Mucosa of stomach (tissue), 1 donor: ENCODE data around the gene TBC1D16.

Experiments used
- H3K27me3 ChIP-seq: one replicate; pipeline ENCODE4 v1.7.0; 2013; ENCODE audit warnings: mild to moderate bottlenecking, low read length; ENCODE audit not compliant: control insufficient read depth, insufficient read depth
- H3K36me3 ChIP-seq: one replicate; pipeline ENCODE4 v1.7.0; 2013; ENCODE audit warnings: low read length; ENCODE audit not compliant: control insufficient read depth, insufficient read depth
- H3K4me1 ChIP-seq: one replicate; pipeline ENCODE4 v1.7.0; 2013; ENCODE audit warnings: mild to moderate bottlenecking, low read length; ENCODE audit not compliant: control insufficient read depth, insufficient read depth
- H3K4me3 ChIP-seq: one replicate; pipeline ENCODE4 v1.7.0; 2013; ENCODE audit warnings: low read length
- H3K9ac ChIP-seq: one replicate; pipeline ENCODE4 v1.7.0; 2013; ENCODE audit warnings: mild to moderate bottlenecking, low read length, moderate library complexity
- H3K9me3 ChIP-seq: one replicate; pipeline ENCODE4 v1.7.0; 2013; ENCODE audit warnings: mild to moderate bottlenecking, low read length, moderate library complexity; ENCODE audit not compliant: control insufficient read depth
- donor health status: Pancreatic carcinoma.

Gene TBC1D16

GRCh38 chr17:79993390-79994227 is 42.1 kb downstream of the TBC1D16 start:
- no peaks in the 10 kb centered on the region for H3K36me3 ChIP-seq
- no peaks in the 10 kb centered on the region for H3K9me3 ChIP-seq
- peak overlapping the region; percentile 50 for H3K9ac ChIP-seq
- H3K4me1 ChIP-seq = peaks cover 53% of the 10 kb centered on the region
- peak overlapping the region; percentile 2 for H3K4me3 ChIP-seq
- H3K27me3 ChIP-seq = no peaks in the 10 kb centered on the region

- Histone ChIP-seq H3K36me3 (no peaks in the 10 kb centered on the region), H3K4me1 (peaks cover 61% of the 10 kb centered on the region), H3K9ac (peak overlapping the region; percentile 50), H3K4me3 (no peak overlapping the region), H3K9me3 (no peaks in the 10 kb centered on the region), H3K27me3 (no peaks in the 10 kb centered on the region)
Observed at GRCh38 chr17:79992649-79993389, 42.9 kb downstream of the TBC1D16 start.

DNA sequence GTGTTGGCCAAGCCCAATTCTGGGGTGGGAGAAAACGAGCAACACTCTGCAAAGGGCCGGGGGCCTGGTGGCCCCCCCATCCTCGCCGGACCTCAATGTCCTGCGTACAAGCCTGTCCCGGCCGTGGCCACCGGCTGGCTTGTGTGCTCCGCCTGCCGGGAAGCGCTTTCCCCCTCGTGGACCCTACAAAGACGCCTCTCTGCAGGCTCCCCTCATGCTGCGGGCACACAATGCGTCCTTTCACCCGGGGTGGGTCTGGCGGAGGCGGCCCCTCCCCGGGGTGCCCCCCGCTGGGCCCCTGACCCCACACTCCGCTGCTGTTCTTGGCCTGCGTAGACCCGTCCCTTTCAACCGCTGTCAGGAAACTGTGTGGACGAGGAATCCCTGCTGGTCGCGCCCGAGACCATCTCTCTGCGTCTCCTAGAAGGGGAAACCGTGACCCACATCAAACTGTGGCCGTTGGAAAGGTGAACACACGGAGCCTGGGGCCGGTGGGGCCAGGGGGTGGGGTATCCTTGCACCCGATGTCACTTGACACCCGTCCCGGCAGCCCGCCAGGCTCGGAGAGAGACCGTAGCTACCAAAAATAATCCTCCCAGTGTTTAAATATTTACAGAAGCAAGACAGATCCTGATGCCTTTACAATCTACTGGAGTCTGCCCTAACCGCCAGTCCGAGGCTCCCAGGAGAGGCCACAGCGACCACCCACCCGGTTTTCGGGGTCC is 43.6 kb downstream of the TBC1D16 start:
- peak overlapping the region; percentile 50 for H3K9ac ChIP-seq
- H3K27me3 ChIP-seq = no peaks in the 10 kb centered on the region
- peaks cover 69% of the 10 kb centered on the region for H3K4me1 ChIP-seq
- H3K4me3 ChIP-seq = peak overlapping the region; percentile 15
- H3K36me3 ChIP-seq = no peaks in the 10 kb centered on the region
- no peaks in the 10 kb centered on the region for H3K9me3 ChIP-seq

GRCh38 chr17:79991140-79991923 is 44.3 kb downstream of the TBC1D16 start:
- no peaks in the 10 kb centered on the region for H3K27me3 ChIP-seq
- peaks cover 76% of the 10 kb centered on the region for H3K4me1 ChIP-seq
- no peak overlapping the region for H3K4me3 ChIP-seq
- H3K9ac ChIP-seq = peak overlapping the region; percentile 50
- no peaks in the 10 kb centered on the region for H3K36me3 ChIP-seq
- no peaks in the 10 kb centered on the region for H3K9me3 ChIP-seq

DNA sequence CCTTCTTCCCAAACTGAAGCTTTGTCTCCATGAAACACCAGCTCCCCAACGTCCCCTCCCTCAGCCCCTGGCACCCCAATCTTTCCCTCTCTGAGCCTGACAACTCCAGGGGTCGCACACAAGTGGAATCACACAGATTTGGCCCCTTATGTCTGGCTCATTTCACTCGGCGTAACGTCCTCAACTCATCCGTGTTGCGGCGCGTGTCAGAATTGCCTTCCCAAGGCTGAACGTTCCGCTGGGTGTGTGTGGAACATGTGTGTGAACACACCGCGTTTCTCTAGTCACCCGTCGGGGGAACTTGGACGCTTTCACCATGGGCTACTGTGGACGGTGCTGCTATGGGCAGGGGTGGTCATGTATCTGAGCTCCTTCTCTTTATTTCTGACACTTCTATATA is 45.0 kb downstream of the TBC1D16 start:
- Histone ChIP-seq H3K27me3 (no peaks in the 10 kb centered on the region), H3K4me1 (peaks cover 82% of the 10 kb centered on the region), H3K4me3 (no peak overlapping the region)

DNA sequence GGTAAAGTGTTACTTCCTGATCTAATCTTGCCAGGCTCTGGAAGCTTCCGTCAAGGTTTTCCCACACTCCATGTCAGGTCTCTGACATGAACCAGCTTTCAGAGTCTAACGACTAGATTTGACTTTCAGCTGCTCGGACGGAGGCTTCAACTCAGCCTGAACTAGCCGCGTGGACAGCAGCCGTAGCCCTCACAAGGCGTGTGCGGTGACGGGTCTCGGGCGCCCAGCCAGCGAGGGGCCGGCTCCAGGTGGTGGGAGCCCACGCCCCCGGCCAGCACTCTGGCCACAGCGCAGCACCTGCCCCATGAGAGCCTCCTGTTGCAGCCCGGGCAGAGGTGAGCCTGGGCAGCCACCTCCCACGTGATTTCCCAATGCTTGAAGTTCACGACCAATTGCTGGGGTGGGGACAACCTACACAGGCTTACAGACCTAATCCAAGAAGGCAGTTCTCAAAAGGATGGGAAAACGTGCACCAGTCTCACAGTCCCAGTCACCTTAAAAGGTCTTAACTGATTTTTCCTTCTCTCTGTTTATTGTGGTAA is 45.5 kb downstream of the TBC1D16 start:
- H3K9me3 ChIP-seq = no peaks in the 10 kb centered on the region
- no peak overlapping the region for H3K4me3 ChIP-seq
- no peaks in the 10 kb centered on the region for H3K27me3 ChIP-seq
- H3K36me3 ChIP-seq = no peaks in the 10 kb centered on the region
- H3K4me1 ChIP-seq = peaks cover 85% of the 10 kb centered on the region
- H3K9ac ChIP-seq = no peak overlapping the region

More for the DNA sequence above, 45.0 kb downstream of the TBC1D16 start:
- Histone ChIP-seq H3K36me3 (no peaks in the 10 kb centered on the region), H3K9me3 (no peaks in the 10 kb centered on the region), H3K9ac (no peak overlapping the region)

DNA sequence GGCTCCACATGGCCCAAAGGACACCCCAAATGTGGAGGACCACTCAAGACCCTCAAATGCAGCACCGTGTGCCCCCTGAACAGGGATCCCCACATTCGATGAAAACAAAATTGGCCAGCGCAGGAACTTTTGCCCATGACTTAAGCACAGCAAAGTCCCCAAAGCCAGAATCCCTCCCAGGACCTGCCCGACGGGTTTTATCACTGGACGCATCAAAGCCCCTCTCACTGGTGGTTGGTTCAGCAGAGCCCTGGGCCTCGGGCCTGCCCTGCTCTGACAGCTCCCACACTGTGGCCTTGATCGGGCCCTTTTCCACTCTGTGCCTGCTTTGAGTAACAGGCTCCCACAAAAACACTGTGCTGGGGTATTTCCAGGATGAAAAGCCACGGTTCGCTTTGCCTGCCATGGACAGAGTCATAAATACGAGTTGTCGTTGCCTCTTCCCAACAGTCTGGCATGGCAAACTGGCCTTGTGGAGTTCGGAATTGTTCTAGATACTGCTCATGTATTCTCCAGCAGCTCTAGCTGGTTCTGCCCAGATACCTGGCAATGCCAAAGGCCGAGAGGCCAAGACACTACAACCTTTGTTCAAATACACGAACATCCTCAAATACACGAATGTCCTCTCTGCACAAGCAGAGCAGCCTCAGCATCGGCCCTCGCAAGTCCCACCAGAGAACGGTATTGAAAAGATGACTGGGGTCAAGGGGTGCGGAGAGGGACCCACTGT is 46.4 kb downstream of the TBC1D16 start:
- Histone ChIP-seq H3K9ac (no peak overlapping the region), H3K4me3 (no peak overlapping the region), H3K36me3 (no peaks in the 10 kb centered on the region), H3K27me3 (no peaks in the 10 kb centered on the region), H3K4me1 (peaks cover 85% of the 10 kb centered on the region), H3K9me3 (no peaks in the 10 kb centered on the region)

DNA sequence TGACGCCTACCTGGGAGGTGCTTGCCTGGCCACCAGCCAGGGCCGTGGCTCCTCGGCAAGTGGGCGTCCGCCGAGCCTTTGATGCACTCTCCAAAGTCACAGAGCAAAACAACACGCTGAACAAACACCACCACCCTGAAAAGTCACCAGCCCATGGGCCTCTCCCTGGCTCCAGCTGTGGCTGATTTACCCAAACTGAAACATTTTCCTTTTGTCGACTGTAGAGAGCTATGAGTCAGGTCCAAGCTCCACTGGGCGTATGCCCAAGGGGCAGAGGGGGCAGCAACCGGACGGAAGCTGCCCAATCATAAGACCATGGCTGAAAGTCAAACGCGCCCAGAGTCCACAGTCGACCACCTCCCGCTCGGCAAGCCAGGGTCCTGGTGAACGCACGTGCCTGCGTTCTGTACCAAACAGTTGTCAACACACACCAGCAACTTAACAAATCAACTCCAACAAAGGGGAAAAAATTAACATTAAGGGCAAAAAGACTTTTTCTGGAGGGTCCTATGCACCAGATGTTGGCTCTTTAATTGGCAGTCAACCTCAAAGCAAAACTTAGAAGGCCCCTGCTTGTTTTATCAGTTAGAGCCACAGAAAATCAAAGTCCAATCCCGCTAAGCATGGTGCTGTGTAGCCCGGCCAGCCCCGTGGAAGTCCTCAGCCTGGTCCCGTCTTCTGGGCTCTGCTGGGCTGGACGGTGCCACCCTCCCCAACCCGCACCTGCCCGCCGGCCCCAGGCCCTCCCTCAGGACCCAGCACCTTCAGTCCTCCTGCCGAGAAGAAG is 47.3 kb downstream of the TBC1D16 start:
- Histone ChIP-seq H3K36me3 (no peaks in the 10 kb centered on the region), H3K4me3 (no peak overlapping the region), H3K27me3 (no peaks in the 10 kb centered on the region), H3K9me3 (no peaks in the 10 kb centered on the region), H3K4me1 (peaks cover 77% of the 10 kb centered on the region), H3K9ac (peak overlapping the region; percentile 9)

DNA sequence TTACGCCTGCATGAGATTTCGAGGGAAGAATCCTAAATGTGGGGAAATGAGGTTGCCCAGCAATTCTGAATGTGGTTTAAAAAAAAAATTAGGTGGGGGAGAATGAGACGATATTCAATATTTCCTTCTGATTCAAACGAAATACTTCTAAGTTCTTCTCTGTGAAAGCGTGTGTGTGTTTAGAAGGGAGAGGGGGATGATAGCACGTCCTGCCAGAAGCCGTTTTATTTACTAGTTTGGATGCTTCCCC is 47.8 kb downstream of the TBC1D16 start:
- Histone ChIP-seq H3K9ac (peak overlapping the region; percentile 9), H3K4me3 (no peak overlapping the region), H3K9me3 (no peaks in the 10 kb centered on the region), H3K36me3 (no peaks in the 10 kb centered on the region), H3K4me1 (peaks cover 72% of the 10 kb centered on the region), H3K27me3 (no peaks in the 10 kb centered on the region)

DNA sequence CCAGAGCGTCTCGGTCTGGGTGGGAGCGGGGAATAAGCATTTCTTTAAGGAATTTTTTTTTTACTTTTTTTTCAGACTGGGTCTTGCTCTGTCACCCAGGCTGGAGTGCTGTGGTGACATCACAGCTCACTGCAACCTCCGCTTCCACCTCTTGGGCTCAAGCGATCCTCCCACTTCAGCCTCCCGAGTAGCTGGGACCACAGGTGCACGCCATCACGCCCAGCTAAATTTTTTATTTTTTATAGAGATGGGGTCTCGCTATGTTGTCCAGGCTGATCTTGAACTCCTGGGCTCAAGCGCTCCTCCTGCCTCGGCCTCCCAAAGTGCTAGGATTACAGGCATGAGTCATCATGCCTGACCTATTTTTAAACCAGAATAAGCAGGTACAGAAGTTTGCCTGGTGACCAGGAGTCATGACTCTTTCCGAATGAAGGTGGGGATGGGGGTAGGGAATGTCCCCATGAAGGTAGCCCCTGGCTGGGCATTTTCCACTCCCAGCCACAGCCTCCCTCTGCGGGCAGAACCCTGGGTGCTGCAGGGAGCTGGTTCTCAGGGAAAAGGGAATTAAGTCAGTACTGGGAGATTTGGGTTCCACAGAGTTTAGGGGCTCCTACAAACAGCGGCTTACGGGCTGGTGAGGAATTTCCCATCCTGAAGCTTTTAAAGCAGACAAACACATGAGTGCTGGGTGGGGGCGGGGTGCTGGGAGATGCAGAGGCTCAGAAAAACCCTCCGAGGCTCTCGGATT is 48.3 kb downstream of the TBC1D16 start:
- Histone ChIP-seq H3K4me1 (peaks cover 67% of the 10 kb centered on the region), H3K27me3 (no peaks in the 10 kb centered on the region), H3K36me3 (no peaks in the 10 kb centered on the region), H3K4me3 (no peak overlapping the region), H3K9ac (no peak overlapping the region), H3K9me3 (no peaks in the 10 kb centered on the region)
